GM21515 (cell line): ENCODE results near the gene PCBP2.
A peak's percentile ranks its signal among the peaks of the same experiment; 100 is the strongest.
"Not testable (repeated sequence)": the region's sequence is repeated elsewhere in the genome, so short reads cannot be mapped to it uniquely, and the experiment has no call there.

Source experiments
- ATAC-seq: cut with Tn5 transposase; IDR thresholded peaks from one replicate; pipeline ENCODE4 v1.9.1; 2021; ENCODE audit not compliant: unreplicated experiment

PCBP2 gene

DNA sequence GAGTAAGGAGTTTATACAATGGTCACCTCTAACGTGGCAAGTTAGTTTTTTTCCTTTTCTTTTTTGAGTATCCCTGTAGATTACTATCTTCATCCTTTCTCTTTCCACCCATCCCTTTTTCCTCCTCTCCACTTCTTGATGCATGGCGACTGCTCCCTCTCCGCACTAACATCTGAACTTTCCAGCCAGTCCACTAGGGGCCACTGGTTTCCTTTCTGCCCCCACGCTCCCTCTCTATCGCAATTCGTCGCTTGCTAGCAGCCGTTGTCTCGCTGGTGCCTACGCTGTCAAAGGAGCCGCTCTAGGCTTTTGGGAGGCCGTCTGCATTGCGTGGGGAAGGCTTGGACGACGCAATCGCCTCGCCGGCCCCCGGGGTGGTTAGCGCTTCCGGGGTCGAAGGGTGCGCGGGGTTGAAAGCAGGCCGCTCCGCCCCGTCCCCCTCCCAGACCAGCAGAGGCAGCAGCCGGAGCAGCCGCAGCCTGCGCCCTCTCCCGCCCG is at the start of gene PCBP2:
PCBP2 (plus strand) TSS at position 442 of the 498 bp plus-strand sequence. CDS start 2,699 bp downstream, outside the sequence.
- ATAC-seq = peak; percentile 94

- ATAC-seq = not testable (repeated sequence)
Observed at GRCh38 chr12:53402351-53402750, 49.6 kb upstream of the PCBP2 start.

GRCh38 chr12:53402871-53403270 is 49.0 kb upstream of the PCBP2 start:
- ATAC-seq = no peak

- ATAC-seq = no peak
Observed at GRCh38 chr12:53410951-53411350, 41.0 kb upstream of the PCBP2 start.

- ATAC-seq = no peak
Observed at GRCh38 chr12:53413485-53414204, 38.3 kb upstream of the PCBP2 start.

GRCh38 chr12:53414756-53415417 is 37.0 kb upstream of the PCBP2 start:
- ATAC-seq = no peak

DNA sequence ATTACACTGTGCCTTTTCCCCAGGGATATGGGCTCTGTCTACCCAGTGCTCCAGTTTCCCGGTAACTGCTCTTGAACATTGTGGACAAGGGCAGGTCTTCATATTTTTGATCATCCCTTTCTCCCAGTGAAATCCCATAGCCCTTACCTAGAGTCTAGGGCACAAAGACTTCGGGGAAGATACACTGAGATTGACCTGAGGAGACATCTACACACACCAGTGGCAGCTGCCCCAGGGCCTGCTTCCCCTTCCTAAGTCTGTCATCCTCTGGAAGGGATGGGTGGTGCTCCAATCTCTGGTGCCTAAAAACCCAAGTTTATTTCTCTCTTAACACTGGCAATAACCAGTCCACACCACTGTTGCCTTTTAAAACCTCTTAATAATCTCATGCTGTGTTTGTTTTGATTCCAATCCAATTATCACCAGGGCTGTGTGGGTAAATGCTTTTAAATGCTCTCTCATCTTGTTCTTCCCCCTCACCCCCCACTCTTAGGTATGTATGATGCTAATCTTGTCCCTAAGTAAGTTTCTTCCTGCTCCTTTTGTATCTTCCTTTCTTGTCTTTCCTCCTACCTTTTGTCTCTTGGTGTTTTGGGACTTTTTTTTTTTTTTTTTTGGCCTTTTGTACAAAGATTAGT is 36.0 kb upstream of the PCBP2 start:
- not testable (repeated sequence) for ATAC-seq

DNA sequence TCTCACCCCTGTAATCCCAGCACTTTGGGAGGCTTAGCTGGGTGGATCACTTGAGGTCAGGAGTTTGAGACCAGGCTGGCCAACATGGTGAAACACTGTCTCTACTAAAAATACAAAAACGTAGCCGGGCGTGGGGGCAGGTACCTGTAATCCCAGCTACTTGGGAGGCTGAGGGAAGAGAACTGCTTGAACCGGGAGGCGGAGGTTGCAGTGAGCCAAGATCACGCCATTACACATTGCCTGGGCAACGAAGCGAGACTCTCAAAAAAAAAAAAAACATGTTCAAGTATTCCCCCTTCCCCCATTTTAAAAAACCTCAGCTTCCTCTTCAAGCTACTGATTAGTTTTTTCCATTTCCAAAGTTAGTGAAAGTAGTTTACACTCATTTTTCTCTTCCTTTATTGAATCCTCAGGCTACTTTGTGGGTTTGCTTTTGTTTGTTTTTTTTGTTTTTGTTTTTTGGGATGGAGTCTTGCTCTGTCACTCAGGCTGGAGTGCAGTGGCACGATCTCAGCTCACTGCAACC is 34.5 kb upstream of the PCBP2 start:
- not testable (repeated sequence) for ATAC-seq

DNA sequence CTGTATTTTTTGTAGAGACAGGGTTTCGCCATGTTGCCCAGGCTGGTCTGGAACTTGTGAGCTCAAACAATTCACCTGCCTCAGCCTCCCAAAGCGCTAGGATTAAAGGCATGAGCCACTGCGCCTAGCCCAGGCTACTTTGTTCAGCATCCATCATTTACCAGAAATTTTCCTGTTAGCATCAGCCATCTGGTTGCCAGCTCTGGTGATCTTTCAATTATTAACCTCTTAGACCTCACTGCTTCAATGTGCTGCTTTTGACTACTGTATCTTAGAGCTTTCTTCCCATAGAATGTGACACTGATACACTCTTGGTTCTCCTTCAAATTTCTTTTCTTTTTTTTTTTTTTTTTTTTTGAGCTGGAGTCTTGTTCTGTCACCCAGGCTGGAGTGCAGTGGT is 33.7 kb upstream of the PCBP2 start:
- ATAC-seq = no peak

DNA sequence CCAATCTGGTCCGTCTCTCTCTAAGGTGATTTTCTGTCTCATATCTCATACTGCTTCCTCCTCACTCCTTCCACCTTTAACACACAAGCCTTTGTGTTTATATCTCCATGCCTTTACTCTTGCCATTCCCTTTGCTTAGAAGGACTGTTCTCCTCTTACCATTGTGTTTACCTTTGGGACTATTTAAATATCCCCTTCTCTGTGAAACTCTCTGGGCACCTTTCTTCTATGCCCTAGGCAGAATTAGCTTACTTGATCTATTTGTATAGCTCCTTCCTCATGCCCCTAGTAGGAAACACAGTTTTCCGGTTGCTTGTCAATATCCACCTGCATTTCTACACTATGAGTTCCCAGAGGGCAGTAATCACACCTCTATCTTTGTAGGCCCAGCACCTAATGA is 32.1 kb upstream of the PCBP2 start:
- no peak for ATAC-seq

GRCh38 chr12:53422247-53422646 is 29.7 kb upstream of the PCBP2 start:
- not testable (repeated sequence) for ATAC-seq

DNA sequence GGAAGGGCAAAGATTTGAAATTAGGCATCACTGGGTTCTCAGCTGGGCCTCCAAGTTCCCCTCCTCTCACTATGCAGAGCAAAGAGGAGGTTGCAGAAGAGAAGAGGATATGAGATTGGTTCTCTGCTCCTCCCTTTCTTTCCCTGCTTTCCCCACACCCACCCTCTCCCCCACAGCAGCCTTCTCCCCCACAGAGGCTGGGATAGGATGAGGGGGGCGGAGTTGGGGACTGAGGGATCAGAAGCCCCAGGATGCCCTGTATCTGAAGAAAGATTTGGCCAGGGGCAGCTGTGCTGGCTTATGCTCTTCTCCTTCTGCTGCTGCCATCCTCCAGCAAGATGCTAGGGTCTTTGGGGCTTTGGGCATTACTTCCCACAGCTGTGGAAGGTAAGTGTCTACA is 28.3 kb upstream of the PCBP2 start, which contains the start of gene AMHR2:
AMHR2 (plus strand) TSS at position 259 of the 400 bp plus-strand sequence; CDS start at position 339, 80 bp downstream.
- no peak for ATAC-seq

GRCh38 chr12:53424626-53425514 is 27.0 kb upstream of the PCBP2 start:
- ATAC-seq = no peak

- ATAC-seq = no peak
Observed at GRCh38 chr12:53425515-53426150, 26.3 kb upstream of the PCBP2 start.

- ATAC-seq = no peak
Observed at GRCh38 chr12:53427905-53428594, 23.9 kb upstream of the PCBP2 start.

DNA sequence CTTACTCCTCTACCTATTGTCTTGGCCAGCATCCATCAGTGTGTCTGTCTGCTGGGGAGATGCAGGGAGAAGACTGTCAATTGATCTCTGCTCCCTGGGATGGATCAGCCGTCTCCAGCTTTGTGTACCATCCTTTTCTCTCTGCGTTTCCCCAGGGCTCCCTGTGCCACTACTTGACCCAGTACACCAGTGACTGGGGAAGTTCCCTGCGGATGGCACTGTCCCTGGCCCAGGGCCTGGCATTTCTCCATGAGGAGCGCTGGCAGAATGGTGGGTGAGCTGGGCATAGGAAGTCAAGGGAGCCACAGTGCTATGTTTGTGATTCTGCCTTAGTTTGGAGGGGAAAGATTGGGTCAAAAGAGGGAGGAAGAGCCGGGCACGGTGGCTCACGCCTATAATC is 23.2 kb upstream of the PCBP2 start:
- ATAC-seq = no peak

DNA sequence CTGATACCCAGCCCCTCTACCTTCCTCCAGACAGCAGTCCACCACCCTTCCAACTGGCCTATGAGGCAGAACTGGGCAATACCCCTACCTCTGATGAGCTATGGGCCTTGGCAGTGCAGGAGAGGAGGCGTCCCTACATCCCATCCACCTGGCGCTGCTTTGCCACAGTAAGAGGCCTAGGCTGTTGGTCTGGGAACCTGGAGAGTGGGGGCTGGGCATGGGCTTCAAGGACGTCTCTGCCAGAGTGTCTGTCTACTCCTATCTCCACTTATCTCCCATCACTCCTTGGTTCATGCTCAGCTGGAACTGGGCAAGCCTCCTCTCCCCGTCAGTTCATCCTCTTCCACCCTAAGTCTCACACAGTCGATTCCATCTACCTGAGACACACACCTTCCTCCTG is 21.8 kb upstream of the PCBP2 start:
- no peak for ATAC-seq

GRCh38 chr12:53431187-53431586 is 20.7 kb upstream of the PCBP2 start:
- no peak for ATAC-seq

GRCh38 chr12:53435326-53435725 is 16.6 kb upstream of the PCBP2 start:
- ATAC-seq = not testable (repeated sequence)
